Measurements from ENCODE around the gene AQP12A.

DNA sequence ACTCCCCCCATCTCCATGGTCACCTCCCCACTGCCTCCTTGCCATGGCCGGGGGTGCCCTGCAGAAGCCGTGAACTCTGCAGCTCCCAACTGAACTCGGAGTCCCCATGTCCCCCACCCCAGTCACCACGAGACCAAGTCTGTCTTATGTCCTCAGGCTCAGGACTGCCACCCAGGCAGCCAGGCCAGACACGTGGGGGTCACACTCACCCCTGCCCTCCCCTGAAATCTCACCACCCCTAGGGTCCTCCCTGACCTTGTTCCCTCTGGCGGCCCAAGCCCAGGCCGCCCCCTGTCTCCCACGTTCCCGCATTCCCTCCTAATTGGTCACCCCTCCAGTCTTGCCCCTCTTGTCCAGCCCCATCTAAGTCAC lies 11.0 kb downstream of the AQP12A start:
- TF ChIP-seq CTCF (IDR thresholded peaks at IDR 0.05 in 2 of 3, conservative IDR thresholded peaks at IDR 0.05 in 1 of 3; ENCODE audit: borderline replicate concordance in 1 of 3, insufficient read depth in 1 of 3, low read depth in 2 of 3, low read length in 2 of 3): no peak
- no peak for TF ChIP-seq POLR2A (IDR thresholded peaks at IDR 0.05; ENCODE audit: borderline replicate concordance, extremely low read depth, insufficient read depth, insufficient read length)
- TF ChIP-seq CEBPB (IDR thresholded peaks at IDR 0.05; ENCODE audit: low read depth): no peak
- no peak for TF ChIP-seq EZH2phosphoT487 (IDR thresholded peaks at IDR 0.05; ENCODE audit: borderline replicate concordance)
- TF ChIP-seq, protein P1, sequence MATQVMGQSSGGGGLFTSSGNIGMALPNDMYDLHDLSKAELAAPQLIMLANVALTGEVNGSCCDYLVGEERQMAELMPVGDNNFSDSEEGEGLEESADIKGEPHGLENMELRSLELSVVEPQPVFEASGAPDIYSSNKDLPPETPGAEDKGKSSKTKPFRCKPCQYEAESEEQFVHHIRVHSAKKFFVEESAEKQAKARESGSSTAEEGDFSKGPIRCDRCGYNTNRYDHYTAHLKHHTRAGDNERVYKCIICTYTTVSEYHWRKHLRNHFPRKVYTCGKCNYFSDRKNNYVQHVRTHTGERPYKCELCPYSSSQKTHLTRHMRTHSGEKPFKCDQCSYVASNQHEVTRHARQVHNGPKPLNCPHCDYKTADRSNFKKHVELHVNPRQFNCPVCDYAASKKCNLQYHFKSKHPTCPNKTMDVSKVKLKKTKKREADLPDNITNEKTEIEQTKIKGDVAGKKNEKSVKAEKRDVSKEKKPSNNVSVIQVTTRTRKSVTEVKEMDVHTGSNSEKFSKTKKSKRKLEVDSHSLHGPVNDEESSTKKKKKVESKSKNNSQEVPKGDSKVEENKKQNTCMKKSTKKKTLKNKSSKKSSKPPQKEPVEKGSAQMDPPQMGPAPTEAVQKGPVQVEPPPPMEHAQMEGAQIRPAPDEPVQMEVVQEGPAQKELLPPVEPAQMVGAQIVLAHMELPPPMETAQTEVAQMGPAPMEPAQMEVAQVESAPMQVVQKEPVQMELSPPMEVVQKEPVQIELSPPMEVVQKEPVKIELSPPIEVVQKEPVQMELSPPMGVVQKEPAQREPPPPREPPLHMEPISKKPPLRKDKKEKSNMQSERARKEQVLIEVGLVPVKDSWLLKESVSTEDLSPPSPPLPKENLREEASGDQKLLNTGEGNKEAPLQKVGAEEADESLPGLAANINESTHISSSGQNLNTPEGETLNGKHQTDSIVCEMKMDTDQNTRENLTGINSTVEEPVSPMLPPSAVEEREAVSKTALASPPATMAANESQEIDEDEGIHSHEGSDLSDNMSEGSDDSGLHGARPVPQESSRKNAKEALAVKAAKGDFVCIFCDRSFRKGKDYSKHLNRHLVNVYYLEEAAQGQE (IDR thresholded peaks at IDR 0.05; ENCODE audit: low read depth): no peak
- TF ChIP-seq ZNF274 (IDR thresholded peaks at IDR 0.05; ENCODE audit: low read depth, low read length): no peak
- TF ChIP-seq EZH2 (IDR thresholded peaks at IDR 0.05): no peak
- TF ChIP-seq RAD21 (IDR thresholded peaks at IDR 0.05; ENCODE audit: low read depth): no peak
- no peak for TF ChIP-seq SIN3A (IDR thresholded peaks at IDR 0.05; ENCODE audit: low read depth)
- no peak for TF ChIP-seq MAX (IDR thresholded peaks at IDR 0.05)
- no peak for TF ChIP-seq ZFX (IDR thresholded peaks at IDR 0.05)
- no peak for TF ChIP-seq SRF (IDR thresholded peaks at IDR 0.05; ENCODE audit: low read depth)
- TF ChIP-seq POLR2AphosphoS5 (IDR thresholded peaks at IDR 0.05; ENCODE audit: low read depth, low read length): no peak
- no peak for TF ChIP-seq SP1 (IDR thresholded peaks at IDR 0.05; ENCODE audit: low read depth)

Data from HCT116 (cell line).